HG03565 (cell line): ENCODE data around the gene HSPE1.
"Not testable (repeated sequence)": the region's sequence is repeated elsewhere in the genome, so short reads cannot be mapped to it uniquely, and the experiment has no call there.

Experiments used
- ATAC-seq: cut with Tn5 transposase; IDR thresholded peaks from one replicate; pipeline ENCODE4 v1.9.1; 2021; ENCODE audit warnings: mild to moderate bottlenecking, moderate library complexity; ENCODE audit not compliant: unreplicated experiment

The HSPE1 gene

DNA sequence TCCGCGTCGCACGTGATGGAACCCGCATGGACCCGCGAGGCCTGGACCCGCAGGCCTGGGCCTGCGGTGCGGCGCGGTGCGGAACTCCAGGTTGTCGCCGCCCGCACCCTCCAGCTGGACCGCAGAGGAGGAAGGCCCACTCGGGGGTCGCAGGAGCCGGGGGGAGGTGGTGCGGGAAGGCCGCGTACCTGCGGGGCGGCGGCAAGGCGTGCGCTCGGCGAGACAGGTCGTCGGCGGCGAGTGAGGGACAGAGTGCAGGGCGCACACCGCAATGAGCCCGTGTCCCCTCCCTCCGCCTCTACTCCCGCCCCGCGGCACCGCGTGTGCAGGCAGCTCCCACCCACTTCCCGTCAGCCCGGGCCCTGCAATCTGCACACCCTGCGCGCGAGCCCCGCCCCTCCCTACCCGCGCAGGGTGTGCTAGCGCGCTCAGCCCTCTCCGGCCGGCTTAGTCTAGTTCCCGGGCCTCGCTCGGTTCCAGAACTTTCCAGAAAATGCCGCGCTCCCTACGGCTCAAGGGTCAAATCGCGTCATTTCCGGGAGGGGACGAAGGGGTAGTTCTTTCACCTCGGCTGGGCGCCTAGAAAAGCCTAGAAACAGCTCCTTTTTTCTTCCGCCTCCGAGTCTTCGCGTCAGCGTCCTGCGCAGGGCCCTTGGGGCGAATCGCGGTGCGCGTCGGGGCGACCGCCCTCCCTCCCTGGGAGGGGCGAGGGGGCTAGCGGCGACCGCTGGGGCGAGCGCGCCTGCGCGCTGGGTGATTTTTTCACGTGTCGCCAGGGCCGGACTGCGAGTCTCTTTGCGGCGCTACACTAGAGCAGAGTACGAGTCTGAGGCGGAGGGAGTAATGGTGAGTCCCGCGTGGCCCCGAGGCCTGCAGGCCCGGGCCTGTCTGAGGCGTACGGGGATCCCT, at the start of gene HSPE1, which contains the start of gene HSPD1:
Gene HSPE1 (plus strand): TSS at position 786 of the 909 bp plus-strand sequence. CDS start 58 bp downstream, at position 844.
Gene HSPD1 (minus strand): TSS at position 247 of the 909 bp plus-strand sequence. CDS start 992 bp downstream, outside the sequence.
- ATAC-seq: peak; percentile 76

DNA sequence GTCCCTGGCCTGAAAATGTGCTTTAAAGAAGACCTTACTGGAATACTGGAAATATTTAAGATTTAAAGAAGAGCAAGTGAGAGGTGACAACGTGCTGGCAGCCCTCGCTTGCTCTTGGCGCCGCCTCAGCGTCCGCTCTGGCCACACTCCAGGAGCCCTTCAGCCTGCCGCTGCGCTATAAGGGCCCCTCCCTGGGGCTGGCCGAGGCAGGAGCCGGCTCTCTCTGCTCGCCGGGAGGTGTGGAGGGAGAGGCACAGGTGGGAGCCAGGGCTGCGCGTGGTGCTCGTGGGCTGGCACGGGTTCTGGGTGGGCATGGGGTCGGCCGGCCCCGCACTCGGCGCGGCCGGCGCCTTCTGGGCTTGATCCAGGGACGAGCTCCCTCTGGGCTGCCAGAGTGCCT, 49.7 kb upstream of the HSPE1 start:
- ATAC-seq: no peak

DNA sequence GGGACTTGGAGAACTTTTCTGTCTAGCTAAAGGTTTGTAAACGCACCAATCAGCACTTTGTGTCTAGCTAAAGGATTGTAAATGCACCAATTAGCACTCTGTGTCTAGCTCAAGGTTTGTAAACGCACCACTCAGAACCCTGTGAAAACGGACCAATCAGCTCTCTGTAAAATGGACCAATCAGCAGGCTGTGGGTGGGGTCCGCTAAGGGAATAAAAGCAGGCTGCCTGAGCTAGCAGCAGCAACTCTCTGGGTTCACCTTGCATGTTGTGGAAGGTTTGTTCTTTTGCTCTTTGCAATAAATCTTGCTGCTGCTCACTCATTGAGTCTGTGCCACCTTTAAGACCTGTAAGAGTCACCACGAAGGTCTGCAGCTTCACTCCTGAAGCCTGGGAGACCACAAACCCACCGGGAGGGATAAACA, 49.2 kb upstream of the HSPE1 start:
- ATAC-seq: not testable (repeated sequence)

DNA sequence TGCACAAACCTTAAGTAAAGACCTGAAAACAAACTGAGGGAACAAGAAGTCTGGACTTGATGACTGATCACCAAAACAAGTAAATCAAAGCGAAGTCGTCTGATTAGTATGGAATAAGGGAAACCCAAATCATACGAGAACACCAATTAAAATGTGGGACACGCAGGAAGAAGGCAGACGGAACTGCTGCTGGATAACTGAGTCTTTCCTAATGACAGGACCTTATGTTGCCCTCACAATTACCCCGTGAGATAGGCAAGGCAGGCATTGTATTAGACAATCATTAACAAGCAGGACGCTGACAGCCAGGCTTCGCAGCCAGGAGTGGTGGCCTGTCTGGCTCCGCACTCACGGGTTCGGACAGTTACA, 47.4 kb upstream of the HSPE1 start:
- ATAC-seq: no peak

DNA sequence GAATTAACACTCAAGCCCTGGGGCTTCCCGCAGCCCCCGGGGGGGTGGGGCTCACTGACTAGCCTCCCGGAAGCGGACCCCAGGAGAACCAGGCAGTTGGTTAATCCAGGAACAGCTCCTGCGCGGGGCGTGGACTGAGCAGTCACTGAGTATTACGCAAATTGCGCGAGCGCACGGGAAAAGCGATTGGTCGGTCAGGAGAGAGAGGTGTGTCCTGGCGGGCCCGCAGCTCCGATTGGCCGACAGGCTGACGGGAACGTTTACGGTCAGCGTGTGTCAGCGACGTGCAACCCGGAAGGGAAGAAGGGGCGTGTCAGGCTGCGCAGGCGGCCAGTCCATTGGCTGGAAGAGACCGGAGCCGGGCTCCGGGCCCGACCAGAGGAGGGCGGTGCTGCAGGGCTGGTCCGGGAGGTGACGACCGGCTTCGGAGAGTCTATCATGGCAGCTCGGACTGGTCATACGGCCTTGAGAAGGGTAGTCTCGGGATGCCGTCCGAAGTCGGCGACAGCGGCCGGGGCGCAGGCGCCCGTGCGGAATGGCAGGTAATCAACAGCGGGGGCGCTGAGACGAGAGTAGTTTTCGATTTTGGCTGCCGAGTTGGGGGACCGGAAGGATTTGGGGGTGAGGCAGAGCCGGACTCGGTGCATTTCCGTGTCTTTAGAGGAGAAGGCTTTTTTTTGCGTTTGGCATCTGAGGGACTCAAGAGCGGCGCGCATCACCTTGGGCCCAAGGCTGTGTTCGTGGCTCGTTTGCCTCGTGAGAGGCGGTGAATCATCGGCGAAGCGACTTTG, 46.9 kb upstream of the HSPE1 start, which contains the start of gene COQ10B:
Gene COQ10B (plus strand): TSS at position 430 of the 791 bp plus-strand sequence. CDS start 9 bp downstream, at position 439.
- ATAC-seq: peak; percentile 92

DNA sequence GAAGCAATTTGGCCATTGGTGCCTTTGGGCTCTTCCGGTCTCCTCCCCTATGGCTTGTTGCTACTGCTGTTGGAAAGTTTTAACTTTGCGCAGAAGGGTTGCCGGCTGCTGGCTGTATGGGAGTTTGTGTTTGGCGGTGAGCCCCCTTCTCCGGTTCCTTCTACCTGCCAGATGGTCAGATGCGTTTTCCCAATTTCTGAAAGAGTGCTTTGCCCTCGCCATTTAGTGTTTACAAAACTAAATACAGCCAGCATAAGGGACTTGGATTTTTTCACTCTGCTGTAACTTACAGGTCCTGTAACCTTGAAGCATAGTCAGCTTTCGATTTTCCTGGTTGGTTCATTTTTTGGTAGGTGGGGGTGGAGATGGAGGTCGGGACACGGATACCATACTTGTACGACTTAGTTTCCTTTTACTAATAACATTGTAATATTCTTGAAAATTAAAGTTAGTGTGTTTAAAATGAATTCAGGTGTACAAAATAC, 46.2 kb upstream of the HSPE1 start:
- peak; percentile 16 for ATAC-seq

DNA sequence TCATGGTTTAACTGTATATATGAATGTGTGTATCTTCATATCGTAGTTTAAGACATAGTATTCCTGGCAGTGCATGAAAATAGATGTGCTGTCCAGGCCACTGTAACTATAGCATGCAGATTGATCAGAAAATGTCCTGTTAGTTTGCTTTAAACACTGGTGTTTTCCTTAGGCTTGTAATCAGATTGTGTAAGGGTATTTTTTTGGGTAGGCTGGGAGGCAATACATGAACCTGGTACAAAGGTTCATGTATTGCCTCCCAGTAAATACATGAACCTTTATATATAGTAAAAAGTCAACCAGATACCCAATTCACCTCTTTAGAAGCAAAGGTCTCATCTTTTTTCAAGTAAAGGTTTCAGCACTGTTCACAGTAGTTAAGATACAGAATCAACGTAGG, 45.3 kb upstream of the HSPE1 start:
- ATAC-seq: no peak

DNA sequence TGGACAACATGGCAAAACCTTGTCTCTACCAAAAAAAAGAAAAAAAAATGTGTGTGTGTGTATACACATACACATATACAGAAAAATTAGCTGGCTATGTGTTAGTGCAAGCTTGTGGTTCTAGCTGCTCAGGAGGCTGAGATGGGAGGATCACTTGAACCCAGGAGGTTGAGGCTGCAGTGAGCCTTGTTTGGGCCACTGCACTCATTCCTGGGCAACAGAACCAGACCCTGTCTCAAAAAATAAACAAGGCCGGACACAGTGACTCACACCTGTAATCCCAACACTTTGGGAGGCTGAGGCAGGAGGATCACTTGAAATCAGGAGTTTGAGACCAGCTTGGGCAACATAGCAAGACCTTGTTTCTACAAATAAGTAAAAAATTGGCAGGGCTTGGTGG, 44.8 kb upstream of the HSPE1 start:
- ATAC-seq: no peak

DNA sequence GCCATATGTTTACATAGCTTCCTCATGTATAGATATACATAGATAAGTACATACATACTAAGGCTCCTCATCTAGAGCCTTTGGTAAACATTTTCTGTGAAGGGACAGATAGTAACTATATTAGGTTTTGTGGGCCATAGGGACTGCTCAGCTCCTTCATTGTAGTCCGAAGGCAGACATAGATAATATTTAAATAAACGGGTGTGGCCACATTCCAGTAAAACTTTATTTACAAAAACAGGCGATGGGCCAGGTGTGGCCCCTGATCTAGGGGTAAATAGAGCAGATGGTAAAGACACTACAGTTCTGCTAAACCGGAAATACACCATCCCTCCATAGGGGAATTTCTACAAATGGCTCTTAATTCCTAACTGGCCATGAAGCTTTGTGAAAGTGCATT, 39.5 kb upstream of the HSPE1 start:
- ATAC-seq: no peak

DNA sequence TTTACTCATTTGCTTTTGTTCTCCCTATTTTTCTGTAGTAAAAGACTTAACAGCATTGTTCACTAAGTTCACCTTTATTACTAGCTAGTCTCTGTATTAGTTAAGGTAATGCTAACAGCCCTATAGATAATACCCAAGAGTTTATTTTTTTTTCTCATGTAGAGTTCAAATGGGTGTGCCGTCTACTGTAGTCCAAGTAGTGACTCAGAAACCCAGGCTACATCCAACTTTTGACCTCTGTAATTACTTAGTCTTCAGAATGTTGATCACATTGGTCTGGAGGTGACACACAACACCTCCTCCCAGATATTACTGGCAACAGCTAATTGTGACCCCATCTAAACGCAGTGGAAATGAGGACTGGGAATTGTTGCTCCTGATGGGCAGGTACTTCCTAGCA, 39.1 kb upstream of the HSPE1 start:
- no peak for ATAC-seq

DNA sequence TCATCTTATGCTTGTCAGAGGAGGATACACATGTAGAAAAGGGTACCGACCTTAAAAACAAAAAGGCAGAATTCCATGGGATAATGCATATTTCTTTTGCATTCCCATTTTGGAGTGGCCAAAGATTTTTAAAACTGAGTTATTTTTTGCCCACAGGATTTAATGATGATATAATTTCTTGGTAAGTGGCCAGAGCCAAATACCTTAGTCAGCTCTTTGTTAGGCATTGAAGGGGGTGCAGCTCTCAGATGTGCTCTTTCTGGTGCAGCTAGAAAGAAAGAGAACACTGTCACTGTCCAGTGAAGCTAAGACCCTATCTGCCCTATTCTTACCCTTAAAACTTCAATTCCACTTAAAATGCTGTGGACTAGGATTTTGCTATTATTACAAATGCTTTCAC, 36.0 kb upstream of the HSPE1 start:
- no peak for ATAC-seq

DNA sequence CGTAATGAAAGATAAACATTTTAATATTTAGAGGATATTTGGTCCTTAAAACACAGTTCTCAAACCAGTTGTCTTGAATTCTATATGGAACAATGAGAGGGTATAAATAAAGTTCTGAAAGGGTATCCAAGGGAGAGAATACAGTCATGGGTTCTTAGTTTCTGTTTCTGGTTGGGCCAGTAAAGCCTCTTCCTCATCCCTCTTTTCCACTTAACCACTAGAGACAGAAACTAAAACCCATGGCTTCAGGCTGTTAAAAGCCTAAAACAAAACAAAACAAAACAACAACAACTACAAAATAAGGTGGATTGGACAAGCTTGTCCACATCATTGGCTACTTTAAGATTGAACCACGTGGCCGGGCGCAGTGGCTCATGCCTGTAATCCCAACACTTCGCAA, 28.0 kb upstream of the HSPE1 start:
- no peak for ATAC-seq

DNA sequence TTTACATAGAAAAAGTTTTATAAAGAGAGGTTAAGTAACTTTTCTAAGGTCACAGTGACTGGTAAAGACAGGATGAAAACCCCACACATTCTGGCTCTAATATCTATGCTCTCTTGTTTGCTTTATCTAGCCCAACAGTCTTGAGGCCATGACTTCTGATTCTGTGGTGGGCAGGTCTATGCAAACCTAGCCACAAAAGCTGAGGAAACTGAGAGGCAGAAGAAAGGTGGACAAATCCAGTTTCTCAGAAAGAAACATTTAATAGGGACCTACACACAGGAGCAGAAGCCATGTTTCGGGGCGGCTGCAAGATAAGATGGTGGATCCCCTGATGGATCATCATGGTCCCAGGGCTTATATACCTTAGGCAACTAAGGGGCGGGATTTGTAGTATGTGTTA, 22.4 kb upstream of the HSPE1 start:
- ATAC-seq: no peak

DNA sequence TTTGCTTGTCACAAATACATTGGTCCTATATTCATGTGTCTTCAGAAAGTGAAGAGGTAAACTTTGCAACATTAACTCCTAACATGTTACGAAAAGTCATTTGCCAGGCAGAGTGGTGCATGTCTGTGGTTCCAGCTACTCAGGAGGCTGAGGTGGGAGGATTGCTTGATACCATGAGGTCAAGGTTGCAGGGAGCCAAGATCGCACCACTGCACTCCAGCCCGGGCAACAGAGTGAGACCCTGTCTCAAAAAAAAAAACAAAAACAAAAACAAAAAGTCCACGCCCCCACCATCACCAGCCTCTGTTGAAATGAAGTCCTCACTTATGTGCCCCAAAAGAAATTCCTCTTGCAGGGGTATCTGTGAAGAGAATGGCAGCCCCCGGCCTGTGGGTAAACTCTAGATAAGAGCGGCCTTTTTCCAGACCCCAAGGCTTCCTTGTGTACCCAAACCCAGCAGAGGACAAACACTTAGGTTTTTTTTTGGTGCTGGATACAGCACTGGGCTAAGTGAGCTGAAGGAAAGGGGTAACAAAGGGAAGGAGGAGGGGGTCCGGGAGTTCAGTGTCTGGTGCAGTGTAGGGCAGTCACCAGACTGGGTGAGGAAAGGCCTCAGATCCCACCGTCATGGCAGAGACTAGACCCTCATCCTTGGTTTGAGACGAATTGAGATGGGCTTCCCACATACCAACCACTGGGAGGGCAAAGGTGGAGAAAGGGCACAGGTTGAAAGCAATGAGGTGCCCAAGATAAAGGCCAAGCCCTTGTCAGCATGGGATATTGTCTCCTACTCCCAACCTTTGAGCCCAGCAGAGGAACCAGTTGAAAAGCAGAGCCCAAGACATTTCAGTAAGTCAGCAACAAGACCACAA, 19.8 kb upstream of the HSPE1 start:
- ATAC-seq: no peak

DNA sequence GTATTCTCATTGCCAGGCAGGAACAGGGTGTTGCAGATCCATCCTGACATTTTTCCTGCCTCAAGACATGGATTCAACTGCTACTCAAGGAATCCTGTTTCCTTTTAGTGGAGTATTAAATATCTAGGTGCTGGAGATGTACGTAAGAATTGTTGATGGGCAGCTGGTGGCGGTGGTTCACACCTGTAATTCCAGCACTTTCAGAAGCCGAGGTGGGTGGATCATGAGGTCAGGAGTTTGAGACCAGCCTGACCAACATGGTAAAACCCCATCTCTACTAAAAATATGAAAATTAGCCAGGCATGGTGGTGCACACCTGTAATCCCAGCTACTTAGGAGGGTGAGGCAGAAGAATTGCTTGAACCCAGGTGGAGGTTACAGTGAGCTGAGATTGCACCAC, 15.9 kb upstream of the HSPE1 start:
- not testable (repeated sequence) for ATAC-seq

DNA sequence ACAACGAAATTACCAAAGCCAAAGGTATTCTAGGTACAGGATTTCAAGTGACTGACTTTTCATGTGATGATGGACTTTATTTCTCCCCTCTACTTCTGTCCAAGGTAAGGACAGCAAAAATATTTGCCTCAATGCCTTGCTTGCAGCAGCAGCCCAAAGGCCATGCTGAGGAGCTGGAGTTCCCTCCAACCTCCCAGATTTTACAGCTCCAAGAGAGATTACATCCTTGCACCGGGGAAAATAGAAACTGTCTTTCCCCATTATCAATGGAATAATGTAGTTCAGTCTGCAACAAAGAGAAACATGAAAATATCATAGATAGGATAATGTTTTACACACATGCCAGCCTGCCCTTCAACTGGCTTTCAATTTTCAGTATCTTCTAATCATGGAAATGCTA, 14.0 kb upstream of the HSPE1 start:
- ATAC-seq: no peak

DNA sequence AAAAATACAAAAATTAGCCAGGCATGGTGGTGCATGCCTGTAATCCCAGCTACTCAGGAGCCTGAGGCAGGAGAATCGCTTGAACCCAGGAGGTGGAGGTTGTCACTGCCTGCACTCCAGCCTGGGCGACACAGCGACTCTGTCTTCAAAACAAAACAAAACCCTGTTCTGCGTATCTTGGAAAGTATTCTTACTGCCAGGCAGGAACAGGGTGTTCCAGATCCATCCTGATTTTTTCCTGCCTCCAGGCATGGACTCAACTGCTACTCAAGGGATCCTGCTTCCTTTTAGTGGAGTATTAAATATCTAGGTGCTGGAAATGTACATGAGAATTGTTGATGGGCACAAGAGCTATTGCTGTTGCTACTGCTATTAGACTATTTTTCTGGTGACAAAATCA, 12.8 kb upstream of the HSPE1 start:
- ATAC-seq: no peak

DNA sequence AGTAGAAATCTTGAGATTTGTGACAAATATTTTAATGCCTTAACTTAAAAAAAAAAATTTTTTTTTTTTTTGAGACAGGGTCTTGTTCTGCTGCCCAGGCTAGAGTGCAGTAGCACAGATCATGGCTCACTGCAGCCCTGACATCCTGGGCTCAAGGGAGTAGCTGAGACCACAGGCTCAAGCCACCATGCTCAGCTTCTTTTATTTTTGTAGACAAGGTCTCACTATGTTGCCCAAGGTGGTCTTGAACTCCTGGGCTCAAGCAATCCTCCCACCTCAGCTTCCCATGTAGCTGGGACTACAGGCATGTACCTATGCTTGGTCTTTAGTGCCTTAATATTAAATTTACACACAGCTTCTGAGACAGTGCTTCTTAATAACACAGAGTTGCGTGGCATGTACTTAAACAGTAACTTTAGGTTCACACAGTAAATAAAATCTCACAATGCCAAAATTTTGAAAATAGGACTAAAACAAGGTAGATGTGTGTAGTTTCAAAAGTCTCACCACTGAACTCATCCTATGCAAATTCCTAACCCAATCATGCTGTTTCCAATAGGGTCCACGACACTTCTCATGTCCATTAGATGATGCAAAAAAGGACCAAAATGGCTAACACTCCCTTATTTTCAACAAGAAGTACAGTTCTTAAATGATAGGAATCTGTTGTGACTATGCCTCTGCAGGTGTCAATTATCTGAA, 4.6 kb upstream of the HSPE1 start:
- ATAC-seq: no peak

DNA sequence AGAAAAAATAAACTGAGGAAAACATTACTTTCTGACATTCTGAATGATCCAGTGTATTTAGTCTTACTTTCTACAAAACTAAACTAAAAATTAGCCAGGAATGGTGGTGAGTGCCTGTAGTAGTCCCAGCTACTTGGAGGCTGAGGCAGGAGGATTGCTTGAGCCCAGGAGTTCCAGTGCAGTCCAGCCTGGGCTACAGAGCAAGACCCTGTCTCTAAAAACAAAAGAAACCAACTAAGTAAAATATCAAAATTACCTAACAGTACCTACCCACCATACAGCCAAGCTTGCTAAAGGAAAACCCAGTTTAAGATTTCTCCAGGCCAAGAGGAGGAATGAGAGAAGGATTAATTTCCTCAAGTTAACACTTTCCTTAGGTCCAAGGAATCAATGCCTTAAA, 3.5 kb upstream of the HSPE1 start:
- ATAC-seq: no peak

DNA sequence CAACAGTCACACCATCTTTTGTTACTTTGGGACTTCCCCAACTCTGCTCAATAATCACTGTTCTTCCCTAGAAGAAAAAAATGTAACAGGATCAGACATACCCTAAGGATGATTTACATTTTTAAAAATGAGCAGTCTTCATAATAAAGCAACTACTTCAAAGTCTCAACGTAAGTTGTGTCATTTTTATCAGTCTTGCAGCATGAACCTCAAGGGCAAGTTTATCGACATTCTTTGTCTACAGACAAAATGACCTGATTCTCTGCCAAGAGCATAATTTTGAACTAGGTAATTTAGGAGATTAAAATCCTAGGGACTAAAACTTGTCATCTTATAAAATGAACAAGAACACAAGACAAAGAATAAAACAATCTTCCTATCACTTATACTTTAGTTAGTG, 2.9 kb upstream of the HSPE1 start:
- ATAC-seq: no peak
